DND-41 (cell line): Measurements from ENCODE around the gene C10orf120.

Experiments used
- ATAC-seq: fragments of 200-7000 bp; cut with Tn5 transposase; 3 replicates; pipeline ENCODE4 v1.9.1; 2021; ENCODE audit warnings: low read depth; ENCODE audit not compliant: insufficient read depth
- DNase-seq: peaks from one replicate; pipeline ENCODE4 v3.0.0-alpha.2; 2020
- H2AFZ ChIP-seq: 2 replicates; pipeline ENCODE4 v1.6.0; 2012; ENCODE audit warnings: low read depth, low read length
- H3K27ac ChIP-seq: 2 replicates; pipeline ENCODE4 v1.5.1; 2012; ENCODE audit warnings: low read length, inconsistent platforms
- H3K27me3 ChIP-seq: fragments of 200-600 bp; sonication (generic); 2 replicates; pipeline ENCODE4 v1.6.0; 2012; ENCODE audit warnings: low read length, mild to moderate bottlenecking, inconsistent platforms; ENCODE audit not compliant: insufficient read depth, poor library complexity
- H3K36me3 ChIP-seq: 2 replicates; pipeline ENCODE4 v1.5.1; 2012; ENCODE audit warnings: low read length, inconsistent platforms; ENCODE audit not compliant: insufficient read depth
- H3K4me1 ChIP-seq: 2 replicates; pipeline ENCODE4 v1.5.1; 2012; ENCODE audit warnings: mild to moderate bottlenecking, low read length; ENCODE audit not compliant: insufficient read depth
- H3K4me2 ChIP-seq: 2 replicates; pipeline ENCODE4 v1.6.0; 2012; ENCODE audit warnings: mild to moderate bottlenecking, moderate library complexity, low read length, inconsistent platforms; ENCODE audit not compliant: insufficient read depth
- H3K4me3 ChIP-seq, 2 experiments: fragments of 200-600 bp in 1 of 2; shearing (Covaris generic) in 1 of 2; 2 replicates each; pipeline ENCODE4 v1.5.1; 2012 to 2016; ENCODE audit warnings: inconsistent platforms in 2 of 2, low read length in 2 of 2, mild to moderate bottlenecking in 2 of 2, low read depth in 1 of 2, moderate library complexity in 1 of 2
- H3K79me2 ChIP-seq: 2 replicates; pipeline ENCODE4 v1.6.0; 2012; ENCODE audit warnings: low read length, inconsistent platforms; ENCODE audit not compliant: insufficient read depth
- H3K9ac ChIP-seq: 2 replicates; pipeline ENCODE4 v1.6.0; 2012; ENCODE audit warnings: low read depth, mild to moderate bottlenecking, inconsistent platforms, low read length, moderate library complexity
- H3K9me3 ChIP-seq: 2 replicates; pipeline ENCODE4 v1.5.1; 2012; ENCODE audit warnings: low read length, moderate library complexity, mild to moderate bottlenecking, inconsistent platforms; ENCODE audit not compliant: insufficient read depth, severe bottlenecking
- H4K20me1 ChIP-seq: 2 replicates; pipeline ENCODE4 v1.6.0; 2012; ENCODE audit warnings: low read length; ENCODE audit not compliant: insufficient read depth
- EZH2 ChIP-seq: IDR thresholded peaks from 3 replicates; pipeline ENCODE4 v1.6.1; 2012; ENCODE audit warnings: borderline replicate concordance, low read depth, mild to moderate bottlenecking, moderate library complexity, low read length, inconsistent platforms; ENCODE audit not compliant: severe bottlenecking
- TF ChIP-seq, protein P1 (sequence below): IDR thresholded peaks from 2 replicates; pipeline ENCODE4 v1.5.1; 2012; ENCODE audit warnings: borderline replicate concordance, low read length, moderate library complexity, mild to moderate bottlenecking; ENCODE audit not compliant: poor library complexity, severe bottlenecking; ENCODE audit errors: extremely low read depth

The C10orf120 gene

GRCh38 chr10:122692744-122693143, 6.9 kb downstream of the C10orf120 start:
- Histone ChIP-seq H4K20me1 (no peaks in the 10 kb centered on the region), H3K9me3 (no peaks in the 10 kb centered on the region), H3K79me2 (no peaks in the 10 kb centered on the region), H2AFZ (no peak overlapping the region), H3K4me3 (no peak overlapping the region), H3K4me1 (no peaks in the 10 kb centered on the region), H3K27me3 (peaks cover 10% of the 10 kb centered on the region), H3K27ac (no peak overlapping the region), H3K9ac (no peak overlapping the region), H3K4me2 (no peak overlapping the region), H3K36me3 (no peaks in the 10 kb centered on the region)
- TF ChIP-seq, protein P1, sequence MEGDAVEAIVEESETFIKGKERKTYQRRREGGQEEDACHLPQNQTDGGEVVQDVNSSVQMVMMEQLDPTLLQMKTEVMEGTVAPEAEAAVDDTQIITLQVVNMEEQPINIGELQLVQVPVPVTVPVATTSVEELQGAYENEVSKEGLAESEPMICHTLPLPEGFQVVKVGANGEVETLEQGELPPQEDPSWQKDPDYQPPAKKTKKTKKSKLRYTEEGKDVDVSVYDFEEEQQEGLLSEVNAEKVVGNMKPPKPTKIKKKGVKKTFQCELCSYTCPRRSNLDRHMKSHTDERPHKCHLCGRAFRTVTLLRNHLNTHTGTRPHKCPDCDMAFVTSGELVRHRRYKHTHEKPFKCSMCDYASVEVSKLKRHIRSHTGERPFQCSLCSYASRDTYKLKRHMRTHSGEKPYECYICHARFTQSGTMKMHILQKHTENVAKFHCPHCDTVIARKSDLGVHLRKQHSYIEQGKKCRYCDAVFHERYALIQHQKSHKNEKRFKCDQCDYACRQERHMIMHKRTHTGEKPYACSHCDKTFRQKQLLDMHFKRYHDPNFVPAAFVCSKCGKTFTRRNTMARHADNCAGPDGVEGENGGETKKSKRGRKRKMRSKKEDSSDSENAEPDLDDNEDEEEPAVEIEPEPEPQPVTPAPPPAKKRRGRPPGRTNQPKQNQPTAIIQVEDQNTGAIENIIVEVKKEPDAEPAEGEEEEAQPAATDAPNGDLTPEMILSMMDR = no peak
- TF ChIP-seq EZH2 = no peak
- ATAC-seq (no peak), DNase-seq (no peak)

- Histone ChIP-seq H3K9ac (no peak overlapping the region), H3K27me3 (peaks cover 6% of the 10 kb centered on the region), H3K4me2 (no peak overlapping the region), H3K4me3 (no peak overlapping the region), H2AFZ (no peak overlapping the region), H4K20me1 (no peaks in the 10 kb centered on the region), H3K27ac (no peak overlapping the region), H3K4me1 (no peaks in the 10 kb centered on the region), H3K9me3 (no peaks in the 10 kb centered on the region), H3K79me2 (no peaks in the 10 kb centered on the region), H3K36me3 (no peaks in the 10 kb centered on the region)
- DNase-seq (no peak), ATAC-seq (no peak)
- TF ChIP-seq EZH2 = no peak
- TF ChIP-seq, protein P1 = no peak
These were observed 10.4 kb downstream of the C10orf120 start for GRCh38 chr10:122689146-122689820.

GRCh38 chr10:122688293-122688989, 11.2 kb downstream of the C10orf120 start:
- Histone ChIP-seq H4K20me1 (no peaks in the 10 kb centered on the region), H3K9me3 (no peaks in the 10 kb centered on the region), H3K9ac (no peak overlapping the region), H2AFZ (no peak overlapping the region), H3K4me1 (no peaks in the 10 kb centered on the region), H3K4me2 (no peak overlapping the region), H3K4me3 (no peak overlapping the region), H3K27me3 (peaks cover 6% of the 10 kb centered on the region), H3K79me2 (no peaks in the 10 kb centered on the region), H3K36me3 (no peaks in the 10 kb centered on the region), H3K27ac (no peak overlapping the region)
- no peak for ATAC-seq
- no peak for DNase-seq
- TF ChIP-seq, protein P1 = no peak
- no peak for TF ChIP-seq EZH2
